GM19025 (cell line): Measurements from ENCODE around the gene AGBL3.

Source experiments
- ATAC-seq: cut with Tn5 transposase; IDR thresholded peaks from one replicate; pipeline ENCODE4 v1.9.1; 2021; ENCODE audit warnings: mild to moderate bottlenecking, low read depth, moderate library complexity; ENCODE audit not compliant: unreplicated experiment

Gene AGBL3

DNA sequence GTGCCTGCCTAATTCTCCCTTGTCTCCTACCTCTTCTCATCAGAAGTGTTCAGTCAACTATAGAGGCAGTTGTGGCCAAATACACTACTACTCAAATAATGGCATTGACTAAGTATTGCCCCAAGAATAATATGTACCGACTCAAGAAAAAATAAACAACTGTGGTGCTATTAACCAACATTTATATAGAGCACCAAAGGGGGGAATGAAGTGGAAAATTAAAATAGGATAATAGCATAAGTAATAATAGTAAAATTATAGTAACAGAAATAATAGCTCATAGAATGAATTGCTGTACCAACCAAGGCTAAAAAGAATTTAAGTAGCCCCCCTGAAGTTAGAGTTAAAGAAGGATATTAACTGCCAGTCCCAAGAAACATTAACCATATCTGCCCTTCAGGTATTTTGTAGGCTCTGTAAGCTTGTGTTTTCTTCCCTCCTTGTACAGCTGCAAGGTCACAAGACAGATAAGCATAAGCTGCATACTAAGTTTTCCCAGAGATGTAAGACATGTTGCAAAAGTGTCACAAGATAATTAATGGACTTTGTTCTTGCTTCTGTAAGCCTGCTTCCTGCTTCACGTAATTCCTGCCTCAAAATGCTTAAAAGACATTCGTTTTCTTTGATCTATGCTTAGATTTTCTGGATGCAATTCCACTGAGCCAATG is 195.1 kb downstream of the AGBL3 start:
- ATAC-seq, result no peak

- ATAC-seq, result no peak
Observed at GRCh38 chr7:135181929-135182678, 195.8 kb downstream of the AGBL3 start.

- ATAC-seq, result no peak
Observed at GRCh38 chr7:135183478-135183877, 197.2 kb downstream of the AGBL3 start.

DNA sequence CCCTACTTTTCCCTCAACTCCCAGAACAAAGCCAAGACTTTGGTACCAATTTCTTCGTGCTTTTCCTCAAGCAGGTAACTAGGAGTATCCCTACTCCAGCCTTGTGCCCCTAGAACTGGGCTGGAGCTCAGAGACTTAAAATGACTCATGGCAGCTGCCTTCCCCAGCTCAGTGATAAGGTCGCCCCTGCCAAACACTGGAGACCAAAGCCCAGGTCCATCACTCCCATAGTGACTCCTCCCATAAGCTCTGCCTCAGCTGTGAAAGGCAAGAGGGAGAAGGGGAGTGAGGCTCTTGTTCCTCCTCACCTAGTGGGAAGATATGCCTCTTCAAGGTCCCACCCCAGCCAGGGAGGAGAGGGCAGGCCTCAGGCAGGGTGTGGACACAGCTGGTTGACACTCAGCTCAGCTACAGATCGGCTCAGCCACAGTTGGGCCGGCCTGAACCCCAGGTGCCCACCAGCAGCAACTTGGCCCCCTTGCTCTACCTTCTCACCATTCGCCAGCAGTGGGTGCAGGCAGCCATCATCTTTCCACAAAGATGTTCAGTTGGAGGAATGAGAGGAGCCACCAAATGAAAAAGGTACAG is 198.0 kb downstream of the AGBL3 start:
- ATAC-seq, result no peak
